Right renal cortex interstitium (tissue), 3 donors: ENCODE measurements around the gene SSBP2. TPM values are rescaled to one million over a fixed set of nuclear protein-coding genes. Genes with fewer than 3 reads are reported as not detected.

Source experiments
- DNase-seq, 3 donors: peaks; one replicate each; pipeline ENCODE4 v3.0.0-alpha.2; 2013; ENCODE audit warnings: low read depth in 3 of 3, low spot score in 2 of 3
- polyA plus RNA-seq, 3 donors: library from polyadenylated mRNA; unstranded; fragments of 120-200 nt; gene quantifications; one replicate each; pipeline ENCODE4 v1.2.1, GENCODE V29; 2013; ENCODE audit not compliant: insufficient read length in 3 of 3

Gene SSBP2
- polyA plus RNA-seq, 3 donors: 94.2 to 103 (median 99.0) TPM

DNA sequence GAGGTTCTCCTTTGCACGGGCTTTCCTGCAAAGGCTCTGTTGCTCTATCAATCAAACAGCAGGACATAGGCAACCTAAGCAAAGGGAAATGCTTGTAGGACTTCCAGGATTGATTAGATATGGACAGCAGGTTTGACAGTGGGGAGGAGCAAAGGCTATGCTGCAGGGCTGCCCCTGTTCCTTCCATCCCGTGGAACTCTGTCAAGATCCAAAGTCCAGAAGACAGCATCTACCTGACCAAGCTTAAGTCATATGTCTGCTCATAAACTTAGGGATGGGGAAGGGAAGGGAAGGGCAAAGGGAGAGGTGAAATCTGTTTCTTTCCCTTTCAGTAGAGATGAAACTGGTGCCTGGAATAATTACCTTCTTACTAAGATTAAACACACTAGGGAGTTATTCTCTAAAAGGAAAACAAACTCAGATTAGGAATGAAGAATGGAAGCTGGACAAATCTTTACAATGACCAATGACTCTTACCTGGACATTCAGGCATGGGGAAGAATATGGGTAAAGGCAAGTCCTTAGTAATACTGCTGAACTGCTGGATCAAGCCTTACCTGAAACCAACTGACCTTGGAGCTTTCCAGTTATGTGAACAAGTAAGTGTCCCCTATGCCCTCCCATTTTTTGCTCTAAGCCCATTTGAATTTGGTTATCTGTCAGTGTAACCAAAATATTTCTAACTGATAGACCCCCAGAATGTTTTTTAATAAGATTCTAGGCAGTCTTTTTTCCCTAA lies 348.5 kb downstream of the SSBP2 start:
- no peak for DNase-seq

DNA sequence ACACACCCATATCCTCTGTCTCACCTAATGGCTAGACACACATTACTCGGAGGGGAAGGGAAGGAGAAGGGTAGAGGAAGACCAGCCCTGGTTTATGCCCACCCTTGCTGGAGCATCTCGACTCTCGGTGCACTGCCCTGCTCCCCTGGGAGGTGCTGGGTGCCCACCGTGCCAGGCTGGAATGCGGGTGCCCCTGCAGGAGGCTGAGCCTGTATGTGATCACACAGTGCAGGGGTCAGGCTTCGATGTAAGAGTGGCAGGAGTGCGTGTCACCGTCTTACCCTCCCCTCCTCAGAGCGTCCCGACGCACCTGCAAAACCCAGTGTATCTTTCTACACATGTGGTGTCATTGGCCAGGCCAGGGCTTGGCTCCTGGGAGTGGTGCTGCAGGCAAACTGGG lies 349.6 kb downstream of the SSBP2 start:
- DNase-seq: no peak

DNA sequence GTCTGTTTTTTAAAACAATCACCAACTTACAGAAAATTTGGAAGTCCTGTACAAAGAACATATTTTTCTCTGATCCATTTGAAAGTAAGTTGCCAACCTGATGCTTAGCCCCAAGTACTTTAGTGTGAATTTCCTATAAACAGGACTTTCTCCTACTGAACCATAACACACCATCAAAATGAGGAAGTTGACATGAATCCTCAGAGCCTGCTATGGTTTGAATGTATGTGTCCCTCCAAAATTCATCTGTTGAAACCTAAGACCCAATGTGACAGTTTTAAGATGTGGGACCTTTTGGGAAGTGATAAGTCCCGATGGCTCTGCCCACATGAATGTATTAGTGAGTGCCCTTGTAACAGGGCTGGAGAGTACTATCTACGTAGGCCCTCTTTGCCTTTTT lies 350.5 kb downstream of the SSBP2 start:
- DNase-seq: no peak

DNA sequence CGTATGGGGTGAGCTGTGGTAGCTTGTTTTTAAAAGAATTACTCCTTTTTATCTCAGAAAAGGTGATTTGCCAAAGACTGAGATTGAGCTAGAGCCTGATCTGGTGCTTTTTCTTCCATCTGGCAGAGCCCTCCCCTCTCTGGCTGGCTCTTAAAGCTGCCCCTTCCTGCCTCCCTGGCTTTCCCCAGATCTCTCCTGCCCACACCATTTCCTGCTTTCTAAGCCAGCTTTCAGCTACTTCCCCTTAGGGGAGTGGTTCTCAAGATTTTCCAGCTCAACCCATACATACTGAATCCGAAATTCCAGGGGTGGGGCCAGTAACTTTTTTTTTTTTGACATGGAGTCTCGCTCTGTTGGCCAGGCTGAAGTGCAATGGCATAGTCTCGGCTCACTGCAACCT lies 352.2 kb downstream of the SSBP2 start:
- DNase-seq: no peak

DNA sequence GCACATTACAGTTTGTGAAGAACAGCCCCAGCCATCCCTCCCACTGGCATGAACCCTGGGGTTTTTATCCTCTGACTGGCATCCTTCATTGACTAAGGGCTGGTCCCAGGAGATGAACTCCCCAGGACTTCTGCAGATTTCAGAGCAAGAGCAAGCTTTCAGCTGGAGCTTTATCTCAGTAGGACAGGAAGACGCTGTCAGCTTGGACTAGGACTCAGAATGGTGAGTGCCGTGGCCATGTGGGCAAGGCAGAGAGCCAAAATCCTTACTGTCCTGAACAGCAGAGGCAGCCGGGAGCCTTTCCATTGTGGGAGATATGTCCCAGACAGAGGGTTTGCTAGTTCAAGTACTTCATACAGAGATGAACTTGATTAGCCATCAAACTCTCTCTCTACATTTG lies 353.7 kb downstream of the SSBP2 start:
- no peak for DNase-seq

DNA sequence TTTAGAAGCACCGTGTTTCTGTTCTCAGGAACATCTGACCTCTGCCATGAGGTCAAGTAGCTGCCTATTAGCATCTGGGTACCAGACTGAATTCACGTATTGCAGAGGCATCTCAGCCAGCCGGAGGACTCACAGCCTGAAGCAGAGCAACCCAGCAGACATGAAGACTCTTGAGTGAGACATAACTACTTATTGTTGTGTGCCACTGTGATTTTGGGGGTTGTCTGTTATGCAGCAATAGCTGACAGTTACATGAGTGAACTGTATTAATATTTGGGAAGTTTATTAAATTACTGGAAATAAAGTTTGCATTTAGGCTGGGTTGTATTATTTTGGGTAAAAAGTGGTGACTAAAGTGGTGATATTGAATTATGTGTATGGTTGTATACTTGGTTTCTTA lies 355.6 kb downstream of the SSBP2 start:
- no peak for DNase-seq

DNA sequence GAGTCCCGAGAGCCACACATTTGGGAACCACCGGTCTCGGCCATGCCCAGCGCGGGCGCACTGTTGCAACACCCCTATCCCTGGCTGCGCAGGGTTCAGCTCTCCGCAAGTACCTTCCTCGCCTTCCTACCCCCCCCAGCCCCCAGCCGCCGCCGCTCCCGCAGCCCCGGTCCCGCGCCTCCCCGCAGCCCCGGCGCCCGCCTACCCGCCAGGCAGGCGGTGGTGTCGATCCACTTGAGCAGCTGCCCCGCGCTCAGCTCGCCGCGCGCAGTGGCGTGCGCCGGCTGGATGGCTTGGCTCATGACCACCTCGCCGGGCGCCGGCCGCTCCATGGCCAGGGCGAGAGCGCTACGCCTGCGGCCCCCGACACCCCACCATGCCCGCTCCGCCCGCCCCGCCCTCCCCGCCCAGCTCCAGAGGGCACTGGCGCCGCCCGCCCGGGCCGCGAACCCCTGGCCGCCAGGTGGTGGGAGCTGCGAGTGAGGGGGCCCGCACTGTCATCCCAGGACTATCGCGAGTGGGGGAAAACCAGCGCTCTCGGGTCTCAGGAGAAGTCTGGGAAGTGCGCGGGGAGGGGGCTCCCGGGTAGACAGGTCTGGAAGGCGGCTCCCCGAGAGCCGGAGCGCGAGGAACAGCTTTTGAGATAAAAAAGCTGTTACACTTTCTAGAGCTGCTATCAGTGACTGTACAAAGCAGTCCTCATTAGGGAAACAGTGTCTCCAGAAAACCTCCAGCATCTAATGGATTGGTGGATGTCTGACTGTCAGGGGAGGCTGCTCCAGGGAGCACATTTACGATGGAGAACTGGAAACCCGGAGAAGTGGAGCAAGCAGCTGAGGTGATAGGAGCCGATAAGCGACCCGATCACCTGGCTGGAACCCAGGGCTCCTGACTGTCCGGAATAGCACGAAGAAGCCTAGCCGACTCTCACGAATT lies 356.8 kb downstream of the SSBP2 start, which contains the start of gene ACOT12:
TSS of gene ACOT12 (minus strand) at position 352 of the 936 bp plus-strand sequence. CDS start at position 332, 20 bp downstream.
- DNase-seq: no peak

DNA sequence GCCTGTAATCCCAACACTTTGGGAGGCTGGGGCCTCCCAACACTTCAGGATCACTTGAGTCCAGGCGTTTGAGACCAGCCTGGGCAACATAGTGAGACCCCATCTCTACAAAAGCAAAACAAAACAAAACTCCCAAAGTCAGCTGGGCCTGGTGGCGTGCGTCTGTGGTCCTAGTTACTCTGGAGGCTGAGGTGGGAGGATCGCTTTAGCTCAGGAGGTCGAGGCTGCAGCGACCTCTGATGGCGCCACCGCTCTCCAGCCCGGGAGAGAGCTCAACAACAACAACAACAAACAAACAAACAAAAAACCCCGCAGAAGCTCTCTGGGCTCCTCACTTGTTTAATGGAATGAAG lies 357.5 kb downstream of the SSBP2 start:
- DNase-seq: no peak

DNA sequence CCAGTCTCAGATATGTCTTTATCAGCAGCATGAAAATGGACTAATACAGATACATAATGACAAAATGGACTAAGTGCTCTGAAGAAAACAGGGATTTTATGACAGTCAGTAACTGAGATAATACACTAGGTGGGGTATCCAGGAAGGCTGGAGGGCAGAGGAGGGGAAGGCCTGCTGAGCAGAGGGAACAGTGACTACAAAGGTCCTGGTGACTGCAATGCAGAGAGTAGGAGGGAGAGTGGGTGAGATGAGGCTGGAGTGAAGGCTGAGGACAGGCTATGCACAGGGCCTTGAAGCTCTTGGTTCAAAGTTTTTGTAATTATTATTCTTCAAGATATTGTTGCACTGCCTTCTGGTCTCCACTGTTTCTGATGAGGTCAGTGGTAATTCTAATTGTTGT lies 361.9 kb downstream of the SSBP2 start:
- no peak for DNase-seq

DNA sequence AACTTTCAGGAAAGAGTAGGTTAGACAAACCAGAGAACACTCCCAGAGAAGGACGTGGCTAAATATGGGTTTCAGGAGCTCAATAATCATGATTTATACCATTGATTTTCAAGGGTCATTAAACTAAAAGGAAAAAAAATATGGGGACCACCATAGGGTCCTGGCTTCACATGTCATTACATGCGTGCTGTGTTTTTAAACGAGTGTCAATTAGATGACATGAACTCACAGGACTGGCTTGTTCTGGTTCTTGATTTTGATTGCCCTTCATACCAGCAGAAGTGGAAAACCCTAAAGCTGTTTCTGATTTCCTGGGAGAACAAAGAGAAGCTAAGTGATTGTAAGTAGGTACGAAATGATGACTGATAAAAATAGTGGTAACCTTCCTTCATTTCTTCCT lies 362.7 kb downstream of the SSBP2 start:
- no peak for DNase-seq

DNA sequence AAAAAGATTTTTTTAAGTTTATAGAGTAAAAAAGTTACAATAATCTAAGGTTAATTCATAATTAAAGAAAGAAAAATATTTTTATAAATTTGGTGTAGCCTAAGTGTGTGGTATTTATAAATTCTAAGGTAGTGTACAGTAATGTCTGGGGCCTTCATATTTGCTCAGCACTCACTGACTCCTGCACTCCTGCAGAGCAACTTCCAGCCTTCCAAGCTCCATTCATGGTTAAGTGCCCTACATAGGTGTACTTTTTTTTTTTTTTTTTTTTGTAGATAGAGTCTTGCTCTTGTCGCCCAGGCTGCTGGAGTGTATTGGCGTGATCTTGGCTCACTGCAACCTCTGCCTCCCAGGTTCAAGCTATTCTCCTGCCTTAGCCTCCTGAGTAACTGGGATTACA lies 367.0 kb downstream of the SSBP2 start:
- DNase-seq: no peak

DNA sequence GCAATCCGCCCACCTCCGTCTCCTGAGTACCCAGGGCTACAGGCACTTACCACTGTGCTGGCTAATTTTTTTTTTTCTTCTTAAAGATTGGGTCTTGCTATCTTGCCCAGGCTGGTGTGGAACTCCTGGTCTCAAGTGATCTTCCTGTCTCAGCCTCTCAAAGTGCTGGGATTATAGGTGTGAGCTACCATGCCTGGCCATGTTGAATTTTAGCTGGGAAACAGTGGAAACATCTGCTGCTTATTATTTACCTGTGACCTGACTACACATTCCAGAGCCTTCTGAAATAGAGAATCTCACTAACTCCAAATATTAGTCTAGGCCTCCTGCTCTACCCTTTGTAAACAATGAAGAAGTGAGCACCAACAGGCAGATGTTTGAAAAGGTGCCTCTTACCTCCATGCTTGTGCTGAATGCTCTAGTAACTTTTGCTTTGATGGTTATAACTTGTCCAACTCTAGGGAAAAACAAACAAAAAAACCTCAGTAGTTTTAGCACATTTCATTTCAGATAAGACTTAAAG lies 379.5 kb downstream of the SSBP2 start:
- DNase-seq: no peak

DNA sequence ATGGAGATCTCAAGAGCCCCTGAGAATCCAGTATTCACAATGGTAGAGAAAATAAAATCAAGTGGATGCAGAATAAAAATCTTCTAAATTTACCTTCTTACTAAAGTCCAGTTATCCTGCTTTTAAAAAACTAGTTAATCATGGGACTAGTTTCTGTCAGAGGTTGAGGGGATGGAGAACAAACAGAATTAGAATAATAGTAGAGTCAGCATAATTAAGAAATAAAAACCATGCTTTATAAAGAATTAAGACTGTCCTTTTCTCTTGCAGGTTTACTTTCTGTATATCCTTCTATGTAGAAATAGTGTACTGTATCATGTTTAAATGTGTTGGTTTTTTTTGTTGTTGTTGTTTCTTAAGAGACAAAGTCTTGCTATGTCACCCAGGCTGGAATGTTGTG lies 380.0 kb downstream of the SSBP2 start:
- DNase-seq: no peak

DNA sequence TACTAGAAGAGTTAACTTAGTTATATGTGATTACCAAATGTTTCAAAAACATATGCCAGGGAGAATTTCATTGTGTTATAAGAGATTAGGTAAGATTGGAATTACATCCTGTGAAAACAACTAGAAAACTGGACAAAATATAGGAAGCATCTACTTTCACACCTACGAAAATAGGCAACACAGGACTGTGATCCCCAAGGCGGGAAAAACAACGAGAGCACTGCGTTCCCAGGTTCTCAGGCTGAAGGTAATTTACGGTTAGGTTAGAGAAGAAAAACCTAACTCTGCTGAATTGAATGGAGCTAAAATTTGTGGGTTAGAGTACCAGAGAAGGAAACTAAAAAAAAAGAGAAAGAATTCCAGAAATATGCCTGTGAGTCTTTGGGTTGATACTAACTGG lies 385.4 kb downstream of the SSBP2 start:
- no peak for DNase-seq

DNA sequence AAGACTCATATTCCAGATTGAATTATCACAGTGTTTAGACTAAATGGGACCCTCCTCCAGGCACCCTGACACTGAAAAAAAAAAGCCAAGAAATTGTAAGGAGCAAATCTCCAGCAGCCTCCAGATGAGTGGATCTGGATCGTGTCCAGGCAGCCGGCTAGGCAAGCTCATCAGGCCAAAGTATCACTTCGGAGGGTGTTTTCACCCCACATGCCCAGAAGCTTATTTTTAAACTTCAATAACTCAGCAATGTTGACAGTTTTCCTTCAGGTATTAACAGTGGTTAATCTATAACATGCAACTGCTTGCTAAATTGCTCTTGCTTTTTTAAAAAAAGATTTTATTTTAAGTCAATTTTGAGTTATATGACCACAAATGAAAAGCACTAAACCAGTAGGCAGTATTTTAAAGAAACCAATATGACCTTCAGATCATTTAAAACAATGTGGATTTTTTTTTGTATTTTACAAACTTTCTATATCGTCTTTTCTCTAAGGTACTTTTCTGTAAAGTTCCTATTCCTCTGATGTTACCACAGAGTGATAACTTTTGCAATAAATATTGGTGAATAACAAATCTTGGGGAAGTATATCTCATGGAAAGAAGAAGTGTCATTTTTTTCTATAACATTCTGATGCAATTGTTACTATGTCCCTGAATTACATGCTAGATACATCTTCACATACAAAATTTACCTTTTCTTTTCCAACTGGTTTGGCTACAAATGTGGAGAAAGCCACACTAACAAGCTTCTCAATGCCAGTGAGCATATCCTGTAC lies 387.6 kb downstream of the SSBP2 start:
- DNase-seq: peak in 1 of 3 donors; percentile 2

Other genes with a start within 250 kb of the SSBP2 start
- gene ATG10, start 220.9 kb upstream of the SSBP2 start, polyA plus RNA-seq: 10 to 100 TPM; 12.4 to 15.8 (median 15.5) TPM